Thymus (tissue), 14 donors: Measurements from ENCODE around the gene CCER1. TPM values are rescaled to one million over a fixed set of nuclear protein-coding genes. Genes with fewer than 3 reads are reported as not detected.

ENCODE experiments used
- DNase-seq, 9 donors: peaks; one replicate each; pipeline ENCODE4 v3.0.0-alpha.2; 2013; ENCODE audit warnings: low spot score in 9 of 9, low read depth in 6 of 9, missing footprints in 1 of 9
- H3K27ac ChIP-seq, 2 donors: one replicate each; pipeline ENCODE4 v1.5.1; 2013; ENCODE audit warnings: control low read depth in 1 of 2, low read depth in 1 of 2, low read length in 1 of 2, mild to moderate bottlenecking in 1 of 2, moderate library complexity in 1 of 2
- H3K27me3 ChIP-seq, 2 donors: one replicate each; pipeline ENCODE4 v1.5.1; 2013; ENCODE audit warnings: low read length in 1 of 2; ENCODE audit not compliant: control insufficient read depth in 2 of 2, insufficient read depth in 1 of 2
- H3K36me3 ChIP-seq, 2 donors: one replicate each; pipeline ENCODE4 v1.5.1; 2013; ENCODE audit warnings: low read length in 1 of 2, mild to moderate bottlenecking in 1 of 2, moderate library complexity in 1 of 2; ENCODE audit not compliant: control insufficient read depth in 2 of 2, insufficient read depth in 2 of 2
- H3K4me1 ChIP-seq, 2 donors: one replicate each; pipeline ENCODE4 v1.5.1; 2013; ENCODE audit warnings: low read length in 2 of 2; ENCODE audit not compliant: control insufficient read depth in 2 of 2, insufficient read depth in 2 of 2
- H3K4me3 ChIP-seq, 2 donors: one replicate each; pipeline ENCODE4 v1.5.1; 2013; ENCODE audit warnings: low read length in 2 of 2, control low read depth in 1 of 2, mild to moderate bottlenecking in 1 of 2
- H3K9me3 ChIP-seq, 2 donors: one replicate each; pipeline ENCODE4 v1.5.1; 2013; ENCODE audit warnings: low read length in 1 of 2, mild to moderate bottlenecking in 1 of 2; ENCODE audit not compliant: control insufficient read depth in 2 of 2, insufficient read depth in 1 of 2
- WGBS: extraction: QIAGEN DNeasy Blood & Tissue Kit; methylation state at CpG from one replicate; pipeline ENCODE4 v1.1.7; 2013; 5-methylcytosine and 5-hydroxymethylcytosine counted together
- long read RNA-seq, 10 donors: transcript quantifications; one replicate each; lab custom pipeline, GENCODE V29; 2026
- polyA plus RNA-seq: library from polyadenylated mRNA; stranded (reverse); fragments of 200-250 nt; gene quantifications from one replicate; pipeline ENCODE4 v1.2.3, GENCODE V29; 2013
- total RNA-seq: library from RNA; stranded (reverse); fragments of 120-200 nt; gene quantifications from one replicate; pipeline ENCODE4 v1.2.4, GENCODE V29; 2013
- donor health status: healthy.

CCER1 gene
- total RNA-seq = not detected
- polyA plus RNA-seq = not detected
- long read RNA-seq, donor 1 = 0 reads
- long read RNA-seq, donor 2 = 0 reads
- long read RNA-seq, donor 3 = 0 reads
- long read RNA-seq, donor 4 = 0 reads
- long read RNA-seq, donor 5 = 0 reads
- long read RNA-seq, donor 6 = 0 reads
- long read RNA-seq, donor 7 = 0 reads
- long read RNA-seq, donor 8 = 0 reads
- long read RNA-seq, donor 9 = 0 reads
- long read RNA-seq, donor 10 = 0 reads

GRCh38 chr12:90954921-90955320, at the start of gene CCER1:
Gene CCER1 (minus strand): TSS chr12:90955176. CDS start chr12:90954742, 434 bp downstream.
- H3K36me3 ChIP-seq = no peaks in the 10 kb centered on the region
- no peak within 1 kb of the TSS for H3K27ac ChIP-seq
- peaks cover 0 to 15% of the 10 kb centered on the region in 2 donors for H3K9me3 ChIP-seq
- DNase-seq = no peak
- 99% methylated on average over 22 of the region's 22 CpGs for WGBS
- H3K4me3 ChIP-seq = no peak within 1 kb of the TSS
- no peaks in the 10 kb centered on the region for H3K27me3 ChIP-seq
- H3K4me1 ChIP-seq = no peaks in the 10 kb centered on the region

GRCh38 chr12:91003737-91004136, 48.8 kb upstream of the CCER1 start:
- H3K27ac ChIP-seq = no peak overlapping the region
- no peaks in the 10 kb centered on the region for H3K36me3 ChIP-seq
- no peaks in the 10 kb centered on the region for H3K4me1 ChIP-seq
- no peak overlapping the region for H3K4me3 ChIP-seq
- H3K27me3 ChIP-seq = no peaks in the 10 kb centered on the region
- no peak for DNase-seq
- no peaks in the 10 kb centered on the region for H3K9me3 ChIP-seq

GRCh38 chr12:91001306-91001705, 46.3 kb upstream of the CCER1 start:
- no peaks in the 10 kb centered on the region for H3K36me3 ChIP-seq
- H3K4me3 ChIP-seq = no peak overlapping the region
- no peaks in the 10 kb centered on the region for H3K4me1 ChIP-seq
- no peak for DNase-seq
- H3K27me3 ChIP-seq = no peaks in the 10 kb centered on the region
- WGBS = 88% methylated on average over 1 of the region's 1 CpG
- no peak overlapping the region for H3K27ac ChIP-seq
- no peaks in the 10 kb centered on the region for H3K9me3 ChIP-seq

GRCh38 chr12:90999966-91000365, 45.0 kb upstream of the CCER1 start:
- Histone ChIP-seq H3K36me3 (no peaks in the 10 kb centered on the region), H3K4me1 (no peaks in the 10 kb centered on the region), H3K9me3 (no peaks in the 10 kb centered on the region), H3K27ac (no peak overlapping the region), H3K4me3 (no peak overlapping the region), H3K27me3 (no peaks in the 10 kb centered on the region)
- 97% methylated on average over 2 of the region's 2 CpGs for WGBS
- no peak for DNase-seq

GRCh38 chr12:90999527-90999926, 44.6 kb upstream of the CCER1 start:
- Histone ChIP-seq H3K9me3 (no peaks in the 10 kb centered on the region), H3K27ac (no peak overlapping the region), H3K36me3 (no peaks in the 10 kb centered on the region), H3K4me1 (no peaks in the 10 kb centered on the region), H3K4me3 (no peak overlapping the region), H3K27me3 (no peaks in the 10 kb centered on the region)
- no peak for DNase-seq
- WGBS = 96% methylated on average over 2 of the region's 2 CpGs

GRCh38 chr12:90995010-90995409, 40.0 kb upstream of the CCER1 start:
- Histone ChIP-seq H3K4me3 (no peak overlapping the region), H3K27me3 (no peaks in the 10 kb centered on the region), H3K27ac (no peak overlapping the region), H3K9me3 (no peaks in the 10 kb centered on the region), H3K36me3 (no peaks in the 10 kb centered on the region), H3K4me1 (no peaks in the 10 kb centered on the region)
- WGBS = 91% methylated on average over 2 of the region's 2 CpGs
- DNase-seq = no peak

GRCh38 chr12:90991952-90992465, 37.0 kb upstream of the CCER1 start:
- H3K4me3 ChIP-seq = no peak overlapping the region
- no peaks in the 10 kb centered on the region for H3K36me3 ChIP-seq
- H3K9me3 ChIP-seq = no peaks in the 10 kb centered on the region
- no peaks in the 10 kb centered on the region for H3K27me3 ChIP-seq
- DNase-seq = no peak
- H3K4me1 ChIP-seq = no peaks in the 10 kb centered on the region
- WGBS = 96% methylated on average over 3 of the region's 3 CpGs
- no peak overlapping the region for H3K27ac ChIP-seq

- peaks cover 0 to 3% of the 10 kb centered on the region in 2 donors for H3K9me3 ChIP-seq
- no peaks in the 10 kb centered on the region for H3K4me1 ChIP-seq
- H3K36me3 ChIP-seq = no peaks in the 10 kb centered on the region
- no peak overlapping the region for H3K27ac ChIP-seq
- no peak overlapping the region for H3K4me3 ChIP-seq
- 64% methylated on average over 3 of the region's 3 CpGs for WGBS
- H3K27me3 ChIP-seq = no peaks in the 10 kb centered on the region
- DNase-seq = no peak
These were observed 35.6 kb upstream of the CCER1 start for GRCh38 chr12:90990611-90991010.

- Histone ChIP-seq H3K36me3 (no peaks in the 10 kb centered on the region), H3K4me1 (no peaks in the 10 kb centered on the region), H3K4me3 (no peak overlapping the region), H3K9me3 (peaks cover 0 to 3% of the 10 kb centered on the region in 2 donors), H3K27ac (no peak overlapping the region), H3K27me3 (no peaks in the 10 kb centered on the region)
- 94% methylated on average over 1 of the region's 1 CpG for WGBS
- DNase-seq = no peak
These were observed 34.7 kb upstream of the CCER1 start for GRCh38 chr12:90989686-90990111.
